ENCODE measurements around the gene ARNT2. TPM values are rescaled to one million over a fixed set of nuclear protein-coding genes. Genes with fewer than 3 reads are reported as not detected.

The ARNT2 gene
- total RNA-seq, 2 experiments from 2014 or later: not detected

GRCh38 chr15:80581976-80582375 is 177.8 kb downstream of the ARNT2 start:
- no TSS peak for BruUV-seq (replicated peaks)

GRCh38 chr15:80582816-80583423 is 178.7 kb downstream of the ARNT2 start:
- POLR2A ChIA-PET: no interaction called here
- no peak overlapping the region for H3K4me2 ChIP-seq (ENCODE audit: low read length)

More at GRCh38 chr15:80581976-80582375, 177.8 kb downstream of the ARNT2 start:
- Histone ChIP-seq H3K9me3 (ENCODE audit: low read length) (no peaks in the 10 kb centered on the region), H3K27ac (ENCODE audit: low read depth, low read length, poor library complexity, severe bottlenecking) (no peak overlapping the region), H2AFZ (ENCODE audit: low read length) (no peak overlapping the region), H3K36me3 (ENCODE audit: insufficient read depth, low read length) (no peaks in the 10 kb centered on the region), H3K79me2 (ENCODE audit: insufficient read depth, low read depth, low read length) (no peaks in the 10 kb centered on the region), H3K4me2 (ENCODE audit: low read length) (no peak overlapping the region), H3K4me1 (ENCODE audit: insufficient read depth, low read length, poor library complexity, severe bottlenecking) (no peaks in the 10 kb centered on the region), H4K20me1 (ENCODE audit: insufficient read depth, low read length) (no peaks in the 10 kb centered on the region), H3K9me2 (ENCODE audit: insufficient read depth, low read length) (no peaks in the 10 kb centered on the region), H3K4me3 (ENCODE audit: low read depth, low read length, poor library complexity, severe bottlenecking) (no peak overlapping the region)
- ChIA-PET POLR2A (no interaction called here), CTCF (ENCODE audit: unreplicated experiment) (no interaction called here)
- DNase-seq (ENCODE audit: low spot score): no peak
- TF ChIP-seq CTCF (conservative IDR thresholded peaks at IDR 0.05; ENCODE audit: low read length) (no peak), EZH2phosphoT487 (IDR thresholded peaks at IDR 0.05; ENCODE audit: borderline replicate concordance, low read depth, low read length) (no peak)
- intact Hi-C loops (cut with micrococcal nuclease; ENCODE audit: unreplicated experiment): no loop called here

More at GRCh38 chr15:80582816-80583423, 178.7 kb downstream of the ARNT2 start:
- CTCF ChIA-PET (ENCODE audit: unreplicated experiment): no interaction called here
- H3K9me3 ChIP-seq (ENCODE audit: low read length): no peaks in the 10 kb centered on the region
- no peaks in the 10 kb centered on the region for H4K20me1 ChIP-seq (ENCODE audit: insufficient read depth, low read length)
- H3K4me3 ChIP-seq (ENCODE audit: low read depth, low read length, poor library complexity, severe bottlenecking): no peak overlapping the region
- no peaks in the 10 kb centered on the region for H3K79me2 ChIP-seq (ENCODE audit: insufficient read depth, low read depth, low read length)
- no peaks in the 10 kb centered on the region for H3K36me3 ChIP-seq (ENCODE audit: insufficient read depth, low read length)
- TF ChIP-seq EZH2phosphoT487 (IDR thresholded peaks at IDR 0.05; ENCODE audit: borderline replicate concordance, low read depth, low read length) (no peak), CTCF (conservative IDR thresholded peaks at IDR 0.05; ENCODE audit: low read length) (no peak)
- H3K9me2 ChIP-seq (ENCODE audit: insufficient read depth, low read length): no peaks in the 10 kb centered on the region
- no TSS peak for BruUV-seq (replicated peaks)
- no peak overlapping the region for H3K27ac ChIP-seq (ENCODE audit: low read depth, low read length, poor library complexity, severe bottlenecking)
- H3K4me1 ChIP-seq (ENCODE audit: insufficient read depth, low read length, poor library complexity, severe bottlenecking): no peaks in the 10 kb centered on the region
- no peak overlapping the region for H2AFZ ChIP-seq (ENCODE audit: low read length)
- no peak for DNase-seq (ENCODE audit: low spot score)
- intact Hi-C loops (cut with micrococcal nuclease; ENCODE audit: unreplicated experiment): no loop called here

Data from OCI-LY7 (cell line).